Measurements from ENCODE around the gene BTBD7.

- TF ChIP-seq CTCF (IDR thresholded peaks at IDR 0.05) (no peak), EP300 (IDR thresholded peaks at IDR 0.05) (no peak)
Observed at GRCh38 chr14:93303659-93304058, 29.2 kb downstream of the BTBD7 start.

Measured in ovary (tissue), 3 donors.